ENCODE measurements around the gene GPRASP2.

GPRASP2 gene

GRCh38 chrX:102745513-102745856 is 33.2 kb downstream of the GPRASP2 start:
- no peak for DNase-seq (ENCODE audit: low spot score)

DNA sequence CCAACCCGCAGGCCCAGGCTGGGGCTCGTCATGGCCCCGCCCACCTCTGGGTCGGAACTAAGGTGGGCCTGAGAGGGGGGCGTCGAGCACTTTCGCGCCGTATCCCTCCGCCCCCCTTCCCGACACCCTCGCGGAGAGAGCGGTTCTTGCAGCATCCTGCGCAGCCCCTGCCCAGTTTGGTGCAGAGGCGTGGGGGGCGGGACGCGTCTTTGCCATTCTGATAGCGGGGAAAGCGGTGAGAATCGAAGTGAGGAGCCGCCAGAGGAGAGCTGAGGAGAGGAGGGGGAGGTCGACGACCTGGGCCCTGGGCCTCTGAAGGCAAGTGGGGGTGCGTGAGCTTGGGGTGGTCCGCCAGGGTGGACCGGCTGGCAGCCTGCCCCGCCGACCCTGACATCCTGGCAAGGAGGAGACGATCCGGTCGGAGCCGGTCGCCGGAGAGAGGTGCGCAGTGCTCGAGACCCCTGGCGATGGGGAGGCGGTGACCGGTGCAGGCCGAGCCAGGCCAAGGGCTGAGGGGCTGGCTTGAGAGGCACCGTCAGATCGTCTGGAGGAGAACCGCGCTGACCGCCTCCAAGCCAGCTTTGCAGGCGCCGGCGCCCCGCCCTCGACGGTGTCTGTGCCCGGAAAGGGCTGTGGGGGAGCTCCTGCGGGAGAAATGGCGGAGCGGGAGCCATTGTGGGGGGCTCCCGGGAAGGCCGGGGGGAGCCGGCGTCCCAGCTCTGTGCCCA is 33.8 kb downstream of the GPRASP2 start:
- DNase-seq (ENCODE audit: low spot score) = peak; percentile 17

- DNase-seq (ENCODE audit: low spot score) = peak; percentile 71
These were observed 53.0 kb downstream of the GPRASP2 start for GRCh38 chrX:102765217-102765616.

DNA sequence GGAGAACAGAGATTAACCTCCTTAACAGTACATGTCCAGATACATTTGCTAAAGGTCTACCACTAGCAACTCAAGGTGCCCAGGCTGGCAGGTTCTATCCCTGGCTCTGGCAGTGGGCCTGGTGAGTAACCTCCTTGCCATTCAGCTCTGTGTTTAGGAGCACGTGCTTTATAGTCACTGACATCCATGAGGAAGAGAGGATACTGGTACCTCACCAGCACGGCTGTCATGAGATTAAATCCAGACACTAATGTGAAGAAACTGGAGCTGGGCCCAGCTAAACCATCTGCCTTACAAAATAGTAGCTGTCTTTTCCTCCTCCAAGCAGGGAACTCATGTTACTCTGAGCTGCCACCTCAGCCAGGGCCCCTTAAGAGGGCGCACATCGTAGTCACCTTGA is 53.6 kb downstream of the GPRASP2 start:
- peak; percentile 50 for DNase-seq (ENCODE audit: low spot score)

DNA sequence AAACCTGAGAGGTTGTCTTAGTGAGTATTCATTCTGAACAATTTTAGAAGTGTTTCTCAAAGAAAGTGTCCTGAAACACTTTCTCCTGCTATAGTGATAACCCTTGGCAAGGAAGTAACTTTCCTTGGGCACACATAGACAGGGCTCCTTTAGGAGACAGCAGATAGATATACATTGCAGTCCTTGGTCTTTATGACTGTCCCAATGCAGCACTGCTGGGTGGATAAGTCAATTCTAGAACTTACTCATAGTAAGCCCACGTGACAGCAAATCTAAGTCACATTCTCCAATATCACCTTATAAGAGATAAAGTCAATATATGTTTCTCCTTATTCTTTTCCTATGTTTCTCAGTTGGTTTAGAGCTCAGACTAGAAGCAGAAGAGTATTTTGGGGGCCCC is 55.0 kb downstream of the GPRASP2 start:
- DNase-seq (ENCODE audit: low spot score) = no peak

All from kidney tubule cell (primary cell).